Measurements from ENCODE around the gene GLRA1.

DNA sequence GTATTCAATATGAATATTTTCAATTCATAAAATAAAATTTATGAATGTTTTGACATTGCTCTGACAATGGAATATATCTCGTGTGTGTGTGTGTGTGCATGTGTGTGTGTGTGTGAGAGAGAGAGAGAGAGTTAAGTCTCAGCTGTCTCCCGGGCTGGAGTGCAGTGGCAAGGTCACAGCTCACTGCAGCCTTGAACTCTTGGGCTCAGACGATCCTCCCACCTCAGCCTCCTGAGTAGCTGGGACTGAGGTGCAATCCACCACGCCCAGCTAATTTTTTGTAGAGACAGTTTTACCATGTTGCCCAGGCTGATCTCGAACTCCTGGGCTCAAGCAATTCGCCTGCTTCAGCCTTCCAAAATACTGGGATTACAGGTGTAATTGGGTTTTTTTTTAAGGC, 136.8 kb downstream of the GLRA1 start:
- TF ChIP-seq POLR2AphosphoS5 (IDR thresholded peaks at IDR 0.05; ENCODE audit: borderline replicate concordance, low read depth, low read length) (no peak), EZH2 (IDR thresholded peaks at IDR 0.05) (no peak), FOXP2 (optimal IDR thresholded peaks at IDR 0.05; ENCODE audit: control extremely low read depth, extremely low read length, insufficient read depth) (no peak)

Measured in SK-N-MC (cell line).